GM19468 (cell line): ENCODE data around the gene CALML6.

Experiments
- ATAC-seq: cut with Tn5 transposase; IDR thresholded peaks from one replicate; pipeline ENCODE4 v1.9.1; 2021; ENCODE audit warnings: mild to moderate bottlenecking, moderate library complexity, moderate number of reproducible peaks; ENCODE audit not compliant: unreplicated experiment; ENCODE audit errors: extremely low read depth

The CALML6 gene

DNA sequence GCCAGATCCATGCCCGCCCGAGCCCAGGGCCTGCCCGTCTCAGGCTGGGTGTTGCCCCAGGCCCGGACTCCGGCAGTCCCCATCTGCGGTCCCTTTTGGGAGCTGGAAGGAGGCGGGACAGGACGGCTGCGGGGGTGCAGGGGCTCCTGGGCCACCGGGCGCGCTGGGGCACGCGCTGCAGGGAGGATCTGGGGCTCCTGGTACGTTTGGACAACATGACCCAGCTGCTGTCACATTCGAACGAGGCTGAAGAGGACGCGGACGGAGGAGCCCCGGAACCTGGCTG, 6.6 kb upstream of the CALML6 start:
- ATAC-seq: no peak

DNA sequence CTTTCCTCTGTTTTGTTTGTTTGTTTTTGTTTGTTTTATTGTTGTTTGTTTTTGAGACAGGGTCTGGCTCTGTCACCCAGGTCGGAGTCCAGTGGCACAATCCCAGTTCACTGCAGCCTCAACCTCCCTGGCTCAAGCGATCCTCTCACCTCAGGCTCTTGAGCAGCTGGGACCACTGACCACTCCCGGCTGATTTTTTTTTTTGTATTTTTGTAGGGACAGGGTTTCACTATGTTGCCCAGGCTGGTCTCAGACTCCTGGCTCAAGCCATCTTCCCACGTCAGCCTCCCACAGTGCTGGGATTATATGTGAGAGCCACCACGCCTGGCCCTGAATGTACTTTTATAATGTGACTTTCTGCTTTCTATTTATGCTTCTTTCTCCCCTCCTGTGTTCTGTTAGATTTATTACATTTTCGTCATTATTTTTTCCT, 5.0 kb upstream of the CALML6 start:
- no peak for ATAC-seq

DNA sequence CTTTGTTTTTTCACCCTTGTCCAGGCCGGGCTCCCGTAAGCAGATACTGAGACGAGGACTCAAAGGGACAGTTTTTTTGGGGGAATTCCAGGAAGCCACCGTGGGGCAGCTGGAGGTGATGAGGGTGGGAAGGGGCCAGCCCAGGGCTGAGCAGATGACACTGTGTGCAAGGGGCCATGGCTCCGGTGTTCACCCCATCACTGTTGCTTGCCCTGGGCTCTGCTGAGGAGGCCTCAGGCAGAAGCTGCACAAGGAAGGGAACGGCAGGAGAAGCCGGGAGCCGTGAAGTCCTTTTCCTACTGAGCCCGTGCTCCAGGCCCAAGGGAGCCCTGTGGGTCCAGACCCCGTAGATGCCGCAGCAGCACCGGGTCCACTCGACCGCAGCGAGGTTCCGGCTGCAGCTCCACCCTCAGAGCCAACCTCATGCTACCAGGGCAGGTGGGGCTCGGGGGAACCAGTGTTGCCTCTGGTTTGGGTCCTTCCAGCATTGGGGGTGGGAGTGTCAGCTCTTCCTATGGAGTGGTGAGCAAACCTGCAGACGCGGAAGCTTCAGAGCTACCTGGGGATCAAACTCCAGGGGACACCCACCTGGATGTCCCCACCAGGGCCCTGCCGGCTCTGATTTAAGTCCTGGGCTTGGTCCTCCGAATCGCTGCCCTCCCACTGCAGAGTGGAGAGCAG, 4.3 kb upstream of the CALML6 start:
- no peak for ATAC-seq

DNA sequence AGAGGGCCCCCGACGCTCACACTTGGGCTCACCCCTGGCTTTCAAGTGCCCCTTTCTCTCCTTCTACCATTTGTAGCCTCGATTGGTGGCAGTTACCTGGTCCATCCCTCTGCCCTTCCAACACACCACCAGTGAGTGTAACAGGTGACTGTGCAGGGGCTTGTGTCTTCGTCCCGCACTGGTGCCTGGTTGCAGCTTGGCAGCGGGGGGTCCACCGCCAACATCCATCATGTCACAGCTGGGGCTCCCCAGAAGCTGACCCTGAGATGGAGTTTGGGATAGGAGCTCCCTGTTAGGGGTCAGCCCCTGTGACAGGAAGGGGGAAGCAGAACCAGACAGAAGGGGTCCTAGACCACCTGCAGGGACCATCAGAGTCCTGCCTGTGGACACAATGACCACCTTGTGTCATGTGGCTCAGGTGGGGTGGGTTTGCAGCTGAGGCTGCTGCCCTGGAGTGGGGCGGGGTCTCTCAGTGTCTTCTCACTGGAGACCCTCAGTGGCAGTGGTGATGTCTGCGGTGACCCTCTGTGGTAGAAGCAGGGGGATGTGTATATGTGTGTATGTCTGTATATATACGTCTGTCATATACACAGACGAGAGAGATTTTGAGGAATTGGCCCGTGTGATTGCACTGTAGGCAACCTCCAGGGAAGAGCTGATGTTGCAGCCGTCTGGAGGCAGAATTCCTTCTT, 3.6 kb upstream of the CALML6 start:
- ATAC-seq: no peak

DNA sequence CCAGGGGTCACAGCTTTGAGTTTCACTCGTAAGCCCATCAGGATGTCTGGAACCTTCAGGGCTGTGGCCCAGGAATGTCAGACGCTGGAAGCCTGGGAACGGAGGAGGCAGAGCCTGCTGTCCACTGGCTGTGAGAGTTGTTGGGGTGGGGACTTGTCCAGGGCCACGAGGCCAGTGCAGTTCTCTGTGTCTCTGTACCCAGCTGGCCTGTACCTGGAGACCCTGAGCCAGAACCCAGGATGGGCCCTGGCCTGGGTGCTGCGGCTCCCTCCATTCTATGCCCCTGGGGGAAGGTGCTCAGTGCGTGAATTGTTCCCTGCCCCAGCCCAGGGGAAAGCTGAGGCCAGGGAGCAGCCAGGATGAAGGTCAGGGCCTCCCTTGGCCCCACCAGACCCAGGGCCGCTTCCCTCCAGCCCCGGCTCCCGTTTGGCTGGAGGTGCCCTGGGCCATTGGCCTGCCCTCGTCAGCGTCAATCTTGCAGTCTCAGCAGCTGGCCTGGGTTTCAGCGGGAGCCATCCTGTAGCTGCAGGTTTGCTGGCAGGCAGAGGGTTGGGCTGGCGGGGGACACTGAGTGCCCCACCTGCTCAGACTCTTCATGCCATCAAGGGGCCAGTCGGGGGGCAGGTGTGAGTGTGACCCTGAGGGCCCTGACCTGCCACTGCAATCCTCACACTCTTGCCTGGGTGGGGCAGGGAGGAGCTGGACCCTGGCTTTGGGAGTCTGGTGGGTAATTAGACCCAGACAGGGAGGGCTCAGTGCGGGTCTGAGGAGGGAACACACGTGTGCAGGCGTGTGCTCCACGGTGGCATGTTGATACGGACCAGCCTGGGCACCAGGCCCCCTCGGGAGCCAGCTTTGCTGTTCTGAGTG, 724 bp upstream of the CALML6 start:
- ATAC-seq: no peak

DNA sequence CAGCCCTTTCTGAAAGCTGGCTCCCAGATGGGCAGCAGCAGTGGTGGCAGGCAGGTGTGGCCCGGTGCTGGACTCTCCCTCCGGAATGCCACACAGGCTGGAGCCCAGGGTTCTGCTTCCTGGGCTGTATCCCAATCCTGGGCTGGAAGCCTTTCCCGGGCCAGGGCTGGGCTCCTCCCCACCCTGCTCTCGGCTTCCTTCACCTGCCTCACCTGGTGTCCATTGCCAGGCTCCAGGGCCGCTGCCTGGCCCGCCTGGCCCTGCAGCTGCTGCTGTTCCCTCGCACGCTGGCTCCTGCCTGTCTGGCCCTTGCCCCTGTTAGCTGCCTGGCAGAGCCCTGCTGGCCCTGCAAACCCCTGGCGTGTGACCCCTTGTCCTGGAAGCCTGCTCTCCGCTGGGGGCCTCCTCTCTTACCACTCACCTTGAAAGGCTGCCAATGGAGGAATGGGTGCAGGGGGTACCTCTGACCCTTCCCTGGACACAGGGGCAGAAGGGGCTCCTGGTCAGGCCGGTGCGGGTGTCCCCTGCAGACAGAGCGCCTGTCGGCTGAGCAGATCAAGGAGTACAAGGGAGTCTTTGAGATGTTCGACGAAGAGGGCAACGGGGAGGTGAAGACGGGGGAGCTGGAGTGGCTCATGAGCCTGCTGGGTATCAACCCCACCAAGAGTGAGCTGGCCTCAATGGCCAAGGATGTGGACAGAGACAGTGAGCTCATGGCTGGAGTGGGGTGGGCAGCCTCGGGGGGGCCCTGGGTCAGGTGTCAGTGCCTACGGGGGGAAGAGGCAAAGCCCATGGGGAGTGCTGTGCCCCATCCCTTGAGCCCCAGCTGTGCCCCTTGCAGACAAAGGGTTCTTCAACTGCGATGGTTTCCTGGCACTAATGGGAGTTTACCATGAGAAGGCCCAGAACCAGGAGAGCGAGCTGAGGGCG, 1.1 kb downstream of the CALML6 start:
- ATAC-seq: no peak

DNA sequence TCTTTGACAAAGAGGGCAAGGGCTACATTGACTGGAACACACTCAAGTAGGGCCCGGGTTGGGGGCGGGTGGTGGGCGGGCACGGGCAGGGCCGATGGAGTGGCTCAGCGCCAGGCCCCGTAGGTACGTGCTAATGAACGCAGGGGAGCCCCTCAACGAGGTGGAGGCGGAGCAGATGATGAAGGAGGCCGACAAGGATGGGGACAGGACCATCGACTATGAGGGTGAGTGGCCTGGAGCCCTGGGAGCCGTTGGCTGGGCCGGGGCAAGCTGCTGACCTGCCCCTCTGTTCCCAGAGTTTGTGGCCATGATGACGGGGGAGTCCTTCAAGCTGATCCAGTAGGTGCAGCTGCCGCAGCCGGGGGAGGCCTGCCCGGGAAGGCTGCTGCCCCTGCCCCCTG, 1.8 kb downstream of the CALML6 start:
- ATAC-seq: no peak

DNA sequence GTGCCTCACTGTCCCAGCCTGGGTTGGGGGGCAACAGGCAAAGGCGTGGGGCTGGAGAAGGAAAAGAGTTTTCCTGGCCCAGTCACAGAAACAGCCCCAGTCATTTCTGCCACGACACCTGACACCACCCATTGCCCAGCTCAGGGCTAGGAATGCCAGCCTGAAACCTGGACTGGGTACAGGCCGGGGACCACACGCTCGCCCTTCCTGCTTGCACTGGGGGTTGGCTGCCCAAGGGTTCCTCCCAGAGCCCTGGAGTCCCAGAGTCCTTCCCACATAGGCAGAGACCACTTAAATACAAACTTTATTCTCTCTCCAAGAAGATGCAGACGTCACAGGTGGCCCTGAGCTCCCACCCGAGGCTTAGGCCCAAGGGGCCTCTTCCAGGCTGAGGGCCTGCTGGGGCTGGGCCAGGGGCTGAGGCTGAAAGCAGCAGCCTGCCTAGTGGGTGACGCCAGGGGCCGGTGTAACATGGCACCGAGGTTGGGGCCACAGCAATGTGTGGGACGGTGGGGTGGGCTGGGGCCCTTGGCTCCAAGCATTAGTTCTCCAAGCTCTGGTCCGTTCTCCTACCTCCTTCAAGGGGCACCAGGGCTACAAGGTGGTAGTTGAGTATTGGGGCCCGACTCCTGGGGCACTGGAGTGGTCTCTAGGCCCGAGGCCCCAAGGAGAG, 2.4 kb downstream of the CALML6 start:
- ATAC-seq: no peak

DNA sequence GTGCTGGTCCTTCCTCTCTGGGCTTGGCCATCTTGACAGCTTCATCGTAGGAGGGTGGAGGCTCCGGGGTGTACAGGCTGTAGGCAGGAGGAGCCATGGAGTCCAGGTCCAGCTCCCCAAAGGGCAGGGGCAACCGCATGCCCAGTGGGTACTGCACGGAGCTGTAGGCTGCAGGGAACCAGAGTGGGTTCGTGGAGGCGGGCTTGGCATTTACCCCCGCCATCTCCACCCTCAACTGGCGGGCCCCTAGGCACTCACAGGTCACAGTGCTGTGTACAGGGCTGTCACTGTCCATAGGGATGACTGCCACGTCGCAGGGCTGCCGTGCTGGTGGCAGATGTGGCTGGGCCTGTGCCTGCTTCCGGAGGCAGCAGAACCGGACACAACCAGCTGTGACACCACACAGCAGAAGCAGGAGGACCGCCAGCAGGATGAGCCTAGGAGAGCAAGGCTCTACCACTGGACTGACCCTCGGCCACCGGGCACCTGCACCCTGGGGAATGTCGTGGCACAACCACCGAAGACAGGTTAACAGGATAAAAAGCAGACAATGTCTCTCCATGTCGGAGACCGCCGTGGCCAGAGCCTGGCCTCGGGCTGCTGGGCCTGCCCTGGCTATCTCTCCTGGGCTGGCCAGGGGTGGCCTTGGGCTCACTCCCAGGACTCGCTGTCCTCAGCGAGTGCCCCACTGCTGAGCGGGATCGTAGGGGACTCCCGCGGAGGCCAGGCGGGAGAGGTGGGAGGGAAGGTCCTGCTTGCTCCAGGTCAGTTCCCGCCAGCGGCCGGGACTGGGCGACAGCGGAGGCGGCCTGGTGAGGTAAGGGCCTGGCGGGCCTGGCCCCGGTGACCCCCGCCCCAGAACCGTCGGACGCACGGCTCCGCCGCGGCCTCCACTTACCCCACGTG, 3.2 kb downstream of the CALML6 start:
- ATAC-seq: no peak

DNA sequence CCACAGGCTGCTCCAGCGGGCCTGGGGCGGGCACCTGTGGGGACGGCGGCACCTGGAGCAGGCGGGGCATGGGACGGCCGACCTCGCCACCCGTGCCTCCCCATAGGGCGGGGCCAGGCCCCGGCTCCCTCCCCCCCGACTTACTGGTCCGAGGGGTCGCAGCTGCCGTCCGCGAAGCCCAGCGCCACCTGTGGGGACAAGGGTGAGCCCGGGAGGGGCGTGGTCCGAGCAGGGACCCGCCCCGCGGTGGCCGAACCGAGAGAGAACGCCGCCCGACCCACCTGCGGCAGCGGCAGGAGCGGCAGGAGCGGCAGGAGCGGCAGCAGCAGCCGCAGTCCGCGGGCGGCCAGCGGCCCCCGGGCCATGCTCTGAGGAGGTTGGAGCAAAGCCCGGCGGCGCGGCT, 3.8 kb downstream of the CALML6 start, which contains the start of gene TMEM52:
TSS of gene TMEM52 (minus strand) at position 379 of the 403 bp plus-strand sequence. CDS start at position 365, 14 bp downstream.
- ATAC-seq: no peak

DNA sequence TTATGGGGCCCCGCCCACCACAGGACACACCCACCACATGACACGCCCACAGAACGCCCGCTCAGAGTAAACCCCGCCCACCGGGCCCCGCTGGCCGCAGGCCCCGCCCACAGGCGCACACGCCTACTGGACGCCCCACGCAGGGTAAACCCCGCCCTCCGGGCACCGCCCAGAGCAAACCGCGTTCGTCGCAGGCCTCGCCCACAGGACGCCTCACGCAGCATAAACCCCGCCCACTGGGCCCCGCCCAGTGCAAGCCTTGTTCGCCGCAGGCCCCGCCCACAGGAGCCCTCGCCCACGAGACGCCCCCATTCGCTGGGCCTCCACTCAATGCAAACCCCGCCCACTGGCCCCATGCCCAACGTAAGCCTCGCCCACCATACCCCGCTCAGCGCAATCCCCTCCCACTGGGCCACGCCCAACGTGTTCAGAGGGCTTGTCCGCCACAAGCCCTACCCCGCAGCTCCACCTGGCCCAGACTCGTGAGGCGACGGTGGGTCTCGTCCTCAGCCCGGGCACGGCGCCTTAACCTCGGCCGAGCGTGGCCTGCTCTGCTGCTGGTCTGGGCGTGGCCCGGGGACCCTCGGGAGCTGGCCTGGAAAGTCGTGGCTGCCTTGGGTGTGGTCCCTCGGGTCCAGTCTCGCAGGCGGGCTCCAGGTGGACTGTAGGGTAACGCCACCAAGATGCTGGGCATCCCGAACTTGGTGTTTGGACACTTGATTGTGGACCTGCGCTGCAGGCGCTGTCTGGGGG, 4.4 kb downstream of the CALML6 start:
- ATAC-seq: peak; percentile 82

DNA sequence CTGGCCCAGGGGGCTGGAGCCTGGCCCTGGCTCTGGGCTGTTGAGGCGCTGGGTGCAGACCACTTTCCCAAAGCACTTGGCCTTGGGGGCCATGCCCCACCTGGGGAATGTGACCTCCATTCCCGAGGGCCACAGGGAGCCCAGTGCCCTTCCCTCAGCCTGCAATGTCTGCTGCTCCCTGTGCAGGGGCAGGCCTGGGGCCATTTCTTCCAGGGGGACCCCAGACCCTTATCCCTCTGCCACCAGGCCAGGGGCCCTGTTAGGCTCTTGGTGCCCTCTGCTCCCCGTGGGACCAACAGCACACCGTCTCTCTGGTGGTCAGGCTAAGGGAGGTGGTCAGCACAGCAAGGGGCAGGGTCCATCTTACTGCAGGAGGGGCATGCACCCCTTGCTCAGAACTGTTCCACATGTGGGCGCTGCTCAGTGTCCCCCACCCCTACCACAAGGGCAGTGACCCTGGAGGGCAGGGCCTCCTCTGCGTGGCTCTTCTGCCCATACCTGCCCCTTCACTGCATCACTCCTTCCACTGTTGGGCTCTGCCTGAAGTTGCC, 5.1 kb downstream of the CALML6 start:
- ATAC-seq: no peak

DNA sequence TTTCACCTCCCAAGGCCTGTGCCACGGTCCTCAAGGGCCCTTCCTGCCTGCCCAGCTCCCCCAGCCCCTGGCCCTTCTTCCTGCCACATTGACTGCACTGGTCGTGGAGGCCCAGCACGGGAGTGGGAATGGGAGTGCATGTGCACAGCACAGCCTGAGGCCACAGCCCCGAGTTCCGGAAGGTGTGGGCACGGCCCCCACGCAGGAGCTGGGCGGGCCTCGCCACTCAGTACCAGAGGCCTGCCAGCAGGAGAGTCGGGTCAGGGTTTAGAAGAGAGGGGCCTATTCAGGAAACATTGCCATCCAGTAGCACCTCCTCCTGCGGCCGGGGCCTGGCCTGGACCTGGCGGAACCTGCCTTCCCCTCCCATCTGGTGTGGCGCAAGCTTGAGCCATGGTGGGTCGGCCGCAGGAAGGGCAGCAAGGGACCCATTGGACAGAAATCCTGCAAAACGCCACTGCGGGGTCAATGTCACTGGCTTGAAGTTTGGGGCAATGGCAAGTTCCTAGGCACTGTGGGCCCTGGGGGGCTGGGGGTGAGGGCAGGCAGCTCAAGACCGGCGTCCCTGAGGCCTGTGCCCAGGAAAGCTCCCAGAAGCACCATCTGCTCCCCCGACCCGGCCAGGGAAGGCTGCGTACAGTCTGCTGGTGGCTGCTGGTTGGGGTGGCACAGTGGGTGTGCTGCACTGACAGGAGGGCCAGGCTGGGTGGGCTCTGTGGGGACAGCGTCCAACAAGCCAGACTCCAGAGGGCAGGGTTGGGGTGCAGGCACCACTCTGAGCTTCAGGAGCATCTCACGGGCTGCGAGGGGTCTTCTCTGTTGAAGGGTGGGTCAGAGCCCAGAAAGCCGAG, 5.8 kb downstream of the CALML6 start:
- ATAC-seq: no peak

DNA sequence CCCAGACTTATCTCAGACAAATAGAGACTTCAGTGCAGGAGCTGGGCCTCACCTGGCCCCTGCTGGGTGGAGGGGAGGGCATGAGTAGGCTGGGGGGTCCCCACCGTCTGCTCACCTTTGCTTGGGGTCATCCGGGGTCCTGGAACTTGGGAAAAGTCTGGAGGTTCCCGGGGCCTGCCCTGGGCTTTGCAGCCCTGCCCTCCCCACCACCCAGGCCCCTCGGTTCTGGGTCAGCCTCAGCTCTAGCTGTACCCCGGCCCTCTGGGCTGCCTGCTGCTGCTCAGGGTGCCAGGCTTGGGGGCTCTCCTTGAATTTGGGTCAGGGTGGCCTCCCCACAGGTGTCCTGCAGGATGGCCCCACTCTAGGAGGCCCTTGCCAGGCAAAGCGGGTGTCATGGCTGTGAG, 6.4 kb downstream of the CALML6 start:
- ATAC-seq: no peak

DNA sequence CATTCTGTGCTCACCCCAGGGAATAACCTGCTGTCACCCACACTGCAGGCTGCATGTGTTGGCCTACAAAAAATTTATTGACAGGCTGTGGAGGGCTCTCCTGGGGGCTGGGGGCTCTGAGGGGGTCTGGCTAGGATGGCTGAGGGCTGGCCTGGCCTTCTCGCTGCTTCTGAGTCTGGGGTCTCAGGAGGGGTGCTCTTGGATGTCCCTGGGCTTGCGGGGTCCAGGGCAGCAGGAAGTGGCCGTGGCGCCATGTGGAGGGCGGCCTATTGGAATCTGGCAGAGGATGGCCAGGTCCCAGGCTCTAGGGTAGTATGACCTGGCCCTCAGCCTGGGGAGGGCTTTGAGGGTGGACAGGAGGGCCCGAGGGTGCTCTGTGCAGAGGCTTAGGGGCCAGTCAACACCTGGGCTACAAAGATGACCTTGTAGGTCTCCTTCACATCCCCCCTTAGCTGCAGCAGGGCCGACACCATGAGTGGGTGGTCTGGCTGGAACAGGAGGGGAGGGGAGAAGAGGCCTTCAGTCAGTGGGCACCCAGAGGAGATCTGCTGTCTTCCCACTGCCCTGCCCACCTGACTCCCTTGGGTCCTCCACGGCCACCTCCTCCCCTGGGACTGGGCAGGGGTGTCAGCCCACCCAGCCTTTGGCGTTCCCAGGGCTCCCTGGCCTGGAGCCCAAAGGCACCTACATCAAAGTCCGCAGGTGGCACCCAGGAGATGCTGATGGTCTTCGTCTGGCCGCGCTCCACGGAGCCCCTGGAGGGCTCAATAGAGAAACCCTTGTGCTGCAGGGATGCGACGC, 7.0 kb downstream of the CALML6 start:
- no peak for ATAC-seq

DNA sequence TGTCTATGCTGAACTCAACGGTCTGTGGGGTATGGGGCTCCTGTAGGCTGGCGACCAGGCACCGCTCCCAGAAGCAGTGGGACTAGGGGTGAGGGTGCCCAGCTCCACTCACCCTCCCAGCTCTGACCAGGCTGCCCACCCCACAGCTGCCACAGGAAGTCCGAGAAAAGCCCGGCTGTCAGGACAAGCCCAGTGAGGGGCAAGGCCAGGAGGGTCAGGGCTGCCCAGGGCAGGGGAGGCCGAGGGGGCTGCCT, 7.6 kb downstream of the CALML6 start:
- no peak for ATAC-seq
